Right lung (tissue), 5 donors: ENCODE data around the gene PKP1. TPM values are rescaled to one million over a fixed set of nuclear protein-coding genes. Genes with fewer than 3 reads are reported as not detected.

Experiments
- DNase-seq, 2 donors: peaks; one replicate each; pipeline ENCODE4 v3.0.0-alpha.2; 2013
- polyA plus RNA-seq, 5 donors: library from polyadenylated mRNA; unstranded; fragments of 120-200 nt; gene quantifications; one replicate each; pipeline versions ENCODE4 v1.2.1 to v1.2.3, GENCODE V29; 2013; ENCODE audit warnings: inconsistent platforms in 1 of 5, low replicate concordance in 1 of 5; ENCODE audit not compliant: insufficient read length in 5 of 5, insufficient read depth in 1 of 5

Gene PKP1
- polyA plus RNA-seq, 5 donors = 0.10 to 0.51 (median 0.18) TPM

- DNase-seq = no peak
These were observed 45.3 kb downstream of the PKP1 start for GRCh38 chr1:201328576-201328975.

- peak; percentile 39 to 40 for DNase-seq
These were observed 46.0 kb downstream of the PKP1 start for GRCh38 chr1:201329286-201329685.

- DNase-seq = peak in 1 of 2 donors; percentile 23
These were observed 46.5 kb downstream of the PKP1 start for GRCh38 chr1:201329801-201330200.

GRCh38 chr1:201330541-201330940 is 47.2 kb downstream of the PKP1 start:
- DNase-seq = no peak

GRCh38 chr1:201331166-201331565 is 47.9 kb downstream of the PKP1 start:
- DNase-seq = no peak

- DNase-seq = no peak
These were observed 48.7 kb downstream of the PKP1 start for GRCh38 chr1:201332021-201332420.

- no peak for DNase-seq
These were observed 49.5 kb downstream of the PKP1 start for GRCh38 chr1:201332616-201333335.

GRCh38 chr1:201334325-201335173 is 51.2 kb downstream of the PKP1 start:
- no peak for DNase-seq

GRCh38 chr1:201335174-201335870 is 52.0 kb downstream of the PKP1 start:
- DNase-seq = no peak

- no peak for DNase-seq
These were observed 52.6 kb downstream of the PKP1 start for GRCh38 chr1:201335901-201336300.

GRCh38 chr1:201336711-201337450 is 53.6 kb downstream of the PKP1 start:
- DNase-seq = no peak

- DNase-seq = no peak
These were observed 58.1 kb downstream of the PKP1 start for GRCh38 chr1:201341377-201341776.

- DNase-seq = no peak
These were observed 61.1 kb downstream of the PKP1 start for GRCh38 chr1:201344206-201345080.

- no peak for DNase-seq
These were observed 61.7 kb downstream of the PKP1 start for GRCh38 chr1:201345081-201345355.

GRCh38 chr1:201346337-201346939 is 63.1 kb downstream of the PKP1 start:
- peak in 1 of 2 donors; percentile 25 for DNase-seq

- DNase-seq = no peak
These were observed 63.7 kb downstream of the PKP1 start for GRCh38 chr1:201346987-201347386.

GRCh38 chr1:201347498-201348210 is 64.3 kb downstream of the PKP1 start:
- no peak for DNase-seq

GRCh38 chr1:201348211-201348566 is 64.9 kb downstream of the PKP1 start:
- no peak for DNase-seq

GRCh38 chr1:201349092-201349491 is 65.8 kb downstream of the PKP1 start:
- DNase-seq = no peak

- no peak for DNase-seq
These were observed 67.0 kb downstream of the PKP1 start for GRCh38 chr1:201350361-201350725.
